NCI-H526 (cell line): ENCODE results near the gene PLCH1.
A peak's percentile ranks its signal among the peaks of the same experiment; 100 is the strongest.

ENCODE experiments used
- DNase-seq, 2 experiments: peaks; one replicate each; lab custom pipeline; 2025; lab: John Stamatoyannopoulos, UW

The PLCH1 gene

DNA sequence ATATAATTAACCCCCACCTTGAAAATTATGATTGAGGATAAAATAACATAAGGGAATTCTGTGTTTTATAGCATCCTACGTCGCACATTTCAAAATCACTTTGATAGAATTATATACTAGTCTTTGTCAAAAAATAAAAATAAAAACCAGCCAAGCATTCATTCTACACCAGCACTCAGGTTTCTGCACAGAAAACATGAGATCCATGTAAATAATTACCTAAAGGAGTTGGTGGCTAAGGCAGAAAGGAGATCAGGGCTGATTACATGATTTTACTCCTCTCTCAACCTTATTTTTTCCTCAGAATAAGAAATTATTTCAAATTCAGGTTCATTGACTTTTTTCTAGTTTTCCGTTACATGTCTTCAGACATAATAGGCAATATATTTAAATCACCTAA, 194.5 kb downstream of the PLCH1 start:
- no peak for DNase-seq

DNA sequence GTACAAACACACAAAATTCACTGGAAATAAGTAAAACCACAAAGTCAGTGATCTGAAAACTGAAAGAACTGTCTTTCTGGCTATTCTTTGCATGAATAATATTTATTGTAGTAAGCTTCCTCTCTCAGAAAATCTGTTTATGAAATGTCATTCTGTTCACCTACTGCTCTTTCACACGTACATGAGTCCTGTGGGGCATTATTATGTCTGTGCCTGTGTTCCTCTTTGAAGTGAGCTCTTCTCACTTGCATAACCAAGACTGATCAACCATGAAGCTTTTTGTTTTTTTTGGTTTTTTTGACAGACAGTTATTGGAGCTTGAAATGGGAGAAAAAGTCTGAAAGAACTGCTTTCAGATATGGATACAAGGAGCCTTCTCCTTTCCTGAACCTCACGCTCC, 195.8 kb downstream of the PLCH1 start:
- DNase-seq: no peak

DNA sequence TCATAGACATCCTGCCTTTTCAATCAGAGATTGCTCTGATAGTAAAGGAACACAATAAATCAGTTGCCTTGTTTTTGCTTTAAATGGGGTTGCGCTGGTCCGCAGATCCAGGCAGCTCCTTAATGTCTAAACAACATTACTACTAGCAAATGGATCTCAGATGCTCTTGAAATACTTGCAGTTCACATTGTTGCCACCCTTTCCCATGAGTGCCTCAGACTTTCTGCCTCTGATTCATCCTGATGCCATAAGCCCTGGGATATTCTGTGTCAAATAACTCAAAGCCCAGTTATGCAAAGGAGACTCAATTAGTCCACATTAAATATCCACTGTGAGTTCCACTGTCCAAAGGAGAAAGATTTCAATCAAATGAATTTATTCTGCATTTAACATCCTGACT, 196.7 kb downstream of the PLCH1 start:
- peak in 1 of 2 experiments; percentile 4 for DNase-seq

DNA sequence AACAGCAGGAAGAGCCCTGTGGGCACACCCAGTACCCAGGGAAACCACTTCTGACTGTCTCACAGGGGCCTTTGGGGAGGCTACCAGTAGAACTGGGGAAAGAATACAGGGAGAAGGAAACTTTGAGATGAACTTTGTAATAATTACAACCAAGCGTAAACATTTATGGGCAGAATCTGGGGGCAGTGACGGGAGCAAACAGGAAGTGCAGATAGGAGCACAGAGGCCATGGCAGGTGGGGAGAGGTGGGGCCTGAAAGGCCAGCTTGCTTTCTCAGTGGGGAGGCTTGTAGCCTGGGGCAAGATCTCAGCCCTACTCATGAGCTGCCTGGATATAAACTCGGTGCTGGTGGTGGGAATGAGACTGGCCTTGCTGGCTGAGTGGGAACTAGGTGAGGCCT, 209.8 kb downstream of the PLCH1 start:
- no peak for DNase-seq

DNA sequence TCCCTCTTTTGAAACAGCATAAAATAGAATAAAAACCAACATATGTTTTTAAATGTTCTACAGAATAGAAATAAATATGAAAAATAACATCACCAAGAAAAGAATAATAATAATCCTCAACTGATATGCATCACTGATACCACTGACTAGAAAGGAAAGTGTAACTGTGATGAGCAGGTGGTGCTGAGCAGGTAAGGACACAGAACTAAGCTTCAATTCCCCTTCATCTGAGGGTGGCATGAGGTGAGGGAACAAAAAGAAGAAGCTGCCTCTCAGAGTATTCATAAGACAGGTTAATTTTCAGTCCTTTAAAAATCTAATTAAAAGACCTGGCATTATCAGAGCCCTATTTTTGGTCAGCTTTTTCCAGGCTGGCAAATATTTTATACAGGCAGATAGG, 216.3 kb downstream of the PLCH1 start:
- DNase-seq: no peak

DNA sequence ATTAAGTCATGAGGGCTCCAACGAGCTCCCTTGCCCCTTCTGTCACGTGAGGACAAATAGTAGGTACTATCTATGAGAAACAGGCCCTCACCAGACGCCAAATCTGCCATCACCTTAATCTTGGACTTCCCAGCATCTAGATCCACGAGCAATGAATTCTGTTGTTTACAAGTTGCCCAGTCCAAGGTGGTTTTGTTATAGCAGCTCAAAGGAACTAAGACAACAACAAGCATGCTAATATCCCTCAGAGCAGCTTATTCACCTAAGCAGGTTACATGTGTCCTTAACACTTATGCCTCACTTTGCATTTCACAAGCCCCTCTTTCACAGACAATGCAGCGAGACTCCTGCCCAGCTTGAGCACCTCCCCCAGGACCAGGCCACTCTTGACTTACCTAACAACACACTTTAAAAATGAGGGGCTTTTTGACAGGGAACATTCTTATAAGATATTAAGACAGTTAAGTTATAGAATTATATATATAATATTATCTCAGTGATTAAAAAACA, 219.5 kb downstream of the PLCH1 start:
- DNase-seq: no peak

DNA sequence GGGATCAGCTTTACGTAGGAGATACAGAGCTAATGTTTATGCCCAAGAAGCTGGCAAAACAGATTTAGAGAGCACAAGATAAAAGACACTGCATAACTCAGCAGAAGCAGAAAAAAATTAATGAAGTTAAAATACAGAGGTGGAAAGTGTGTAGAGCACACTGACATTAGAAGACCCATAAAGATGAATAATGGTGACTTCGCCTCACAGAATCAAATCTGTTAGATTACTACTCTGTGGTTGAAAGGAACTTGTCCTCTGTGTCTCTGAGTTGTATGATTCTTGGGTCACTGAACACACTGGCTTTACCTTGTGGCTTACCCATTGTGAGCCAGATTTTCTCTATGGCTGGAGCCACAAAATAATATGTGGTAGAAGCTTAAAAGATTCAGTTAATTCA, 224.4 kb downstream of the PLCH1 start:
- no peak for DNase-seq

DNA sequence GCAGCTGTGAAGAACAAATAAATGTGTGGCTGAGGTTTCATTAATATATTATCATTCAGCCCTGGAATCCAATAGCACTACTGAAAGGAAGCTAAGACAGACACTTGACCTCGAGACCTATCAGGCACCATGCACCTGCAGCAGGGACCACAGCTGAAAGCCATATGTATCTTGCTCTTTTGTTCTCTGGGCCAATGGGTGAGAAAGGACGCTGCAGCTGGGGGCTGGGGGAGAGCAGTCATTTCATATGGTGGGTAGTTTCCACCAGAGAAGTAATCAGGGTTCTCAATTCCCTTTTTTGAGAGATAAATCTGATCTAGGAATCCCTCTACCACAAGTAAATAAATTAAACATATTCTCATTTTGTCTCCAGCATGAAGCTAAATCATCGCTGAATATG, 225.8 kb downstream of the PLCH1 start:
- DNase-seq: no peak

DNA sequence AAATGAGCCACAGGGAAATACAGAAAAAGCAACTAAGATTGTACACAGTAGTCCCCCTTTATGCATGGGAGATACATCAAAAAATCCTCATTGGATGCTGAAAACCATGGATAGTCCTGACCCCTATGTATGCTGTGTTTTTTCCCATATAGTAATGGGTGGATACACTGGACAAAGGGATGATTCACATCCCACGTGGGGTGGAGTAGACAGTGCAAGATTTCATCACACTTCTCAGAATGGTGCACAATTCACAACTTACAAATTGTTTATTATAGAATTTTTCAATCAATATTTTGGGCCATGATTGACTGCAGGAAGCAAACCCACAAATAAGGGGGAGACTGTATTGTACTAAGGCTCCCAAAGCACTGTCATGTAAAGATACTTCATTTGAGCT, 227.0 kb downstream of the PLCH1 start:
- DNase-seq: no peak

DNA sequence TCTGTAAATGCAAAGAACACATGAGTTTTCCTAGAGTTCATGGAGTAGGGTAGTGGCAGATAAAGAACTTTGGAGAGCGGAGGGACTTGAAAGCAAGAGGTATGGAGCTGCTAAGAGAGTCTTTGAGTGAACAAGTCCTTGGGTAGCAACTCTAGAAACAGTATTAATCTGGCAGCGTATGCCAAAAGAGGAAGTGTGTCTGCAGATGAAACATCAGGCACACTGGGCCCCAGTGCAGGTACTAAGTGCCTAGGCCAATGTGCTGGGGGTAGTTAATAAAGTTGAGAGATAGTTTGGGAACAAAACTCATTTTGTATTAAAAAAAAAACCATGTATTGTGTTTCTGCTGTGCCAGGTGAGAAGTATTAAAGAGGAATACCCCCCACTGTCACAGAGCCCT, 228.4 kb downstream of the PLCH1 start:
- no peak for DNase-seq

DNA sequence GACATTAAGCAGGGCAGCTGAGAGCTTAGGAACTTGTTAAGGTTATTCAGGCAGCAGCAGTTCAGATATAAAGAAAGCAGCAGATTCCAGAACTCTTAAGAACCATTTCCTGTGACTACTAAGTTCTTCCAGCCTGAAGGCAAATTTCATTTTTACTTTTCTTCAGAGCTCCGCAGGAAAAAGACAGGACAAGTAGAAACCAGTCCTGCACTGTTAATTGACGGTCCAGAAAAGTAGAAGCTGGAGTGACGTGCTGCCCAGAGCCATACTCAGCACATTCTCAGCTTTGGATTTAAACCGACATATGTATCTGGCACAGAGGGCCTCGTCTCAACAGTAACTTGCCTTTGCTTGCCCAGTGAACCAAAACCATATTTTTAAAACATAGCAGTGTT, 232.0 kb downstream of the PLCH1 start:
- no peak for DNase-seq

DNA sequence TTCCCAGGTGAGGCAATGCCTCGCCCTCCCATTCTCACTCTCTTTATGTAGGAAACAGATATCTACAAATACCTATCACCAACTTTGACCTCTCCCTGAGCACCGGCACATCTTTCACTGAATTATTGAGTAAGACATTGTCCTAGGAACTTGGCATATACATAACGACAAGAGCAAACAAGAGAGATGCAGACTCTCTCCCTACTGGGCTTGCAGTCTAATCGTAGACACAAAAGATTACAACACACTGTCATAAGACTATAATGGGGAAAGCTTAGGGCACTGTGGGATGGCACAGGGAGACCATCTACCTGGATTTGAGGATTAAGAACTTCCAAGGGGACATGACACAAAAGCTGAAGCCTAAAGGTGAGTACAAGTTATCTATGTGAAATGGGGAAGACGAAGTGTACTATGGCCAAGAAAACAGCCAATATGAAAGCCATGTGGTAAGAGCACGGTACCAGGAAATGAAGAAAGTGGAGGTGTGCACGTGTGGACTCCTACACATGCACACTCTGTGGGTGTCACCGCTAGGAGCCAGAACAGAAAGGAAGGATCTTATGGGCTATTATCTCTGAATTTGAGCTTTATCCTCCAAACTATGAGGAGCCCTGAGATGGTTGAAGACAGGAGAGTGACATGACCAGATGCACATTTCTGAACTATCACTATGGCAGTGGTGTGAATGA, 232.6 kb downstream of the PLCH1 start:
- DNase-seq: no peak

DNA sequence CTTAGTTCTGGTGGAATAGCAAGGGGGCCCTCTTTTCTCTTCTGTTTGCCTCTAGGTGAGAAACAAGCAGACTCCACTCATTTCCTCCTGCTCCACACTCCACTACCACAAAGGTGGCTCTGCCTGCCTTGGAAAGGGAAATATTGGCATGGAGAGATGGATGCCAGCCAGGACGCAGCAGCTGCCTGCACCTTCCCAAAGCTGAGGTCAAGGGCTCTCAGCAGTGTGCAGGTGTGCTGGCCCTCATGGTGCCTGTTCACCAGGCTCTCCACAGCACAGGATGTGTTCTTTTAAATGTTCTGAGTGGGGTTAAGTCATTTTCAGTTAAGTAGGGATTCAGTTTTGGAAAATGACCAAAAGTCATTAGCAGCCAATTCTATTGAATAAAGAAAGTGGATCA, 240.2 kb downstream of the PLCH1 start:
- no peak for DNase-seq

DNA sequence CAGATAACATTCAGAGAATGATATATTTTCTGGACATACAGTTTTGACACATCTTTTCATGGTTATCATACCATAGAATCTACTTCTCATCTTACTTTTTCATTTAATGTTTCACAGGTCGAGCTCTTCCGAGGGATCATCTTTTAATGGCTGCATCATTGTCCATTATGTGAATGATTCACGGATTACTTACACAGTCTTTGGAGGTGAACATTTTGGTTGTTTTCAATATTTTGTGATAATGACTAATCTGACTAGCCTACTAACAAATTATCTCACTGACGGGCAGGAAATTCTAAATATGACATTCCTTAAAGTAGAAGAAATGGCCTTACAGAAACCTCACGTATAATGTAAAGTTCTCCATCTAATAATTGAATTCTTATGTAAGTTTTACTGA, 242.2 kb downstream of the PLCH1 start:
- DNase-seq: no peak

DNA sequence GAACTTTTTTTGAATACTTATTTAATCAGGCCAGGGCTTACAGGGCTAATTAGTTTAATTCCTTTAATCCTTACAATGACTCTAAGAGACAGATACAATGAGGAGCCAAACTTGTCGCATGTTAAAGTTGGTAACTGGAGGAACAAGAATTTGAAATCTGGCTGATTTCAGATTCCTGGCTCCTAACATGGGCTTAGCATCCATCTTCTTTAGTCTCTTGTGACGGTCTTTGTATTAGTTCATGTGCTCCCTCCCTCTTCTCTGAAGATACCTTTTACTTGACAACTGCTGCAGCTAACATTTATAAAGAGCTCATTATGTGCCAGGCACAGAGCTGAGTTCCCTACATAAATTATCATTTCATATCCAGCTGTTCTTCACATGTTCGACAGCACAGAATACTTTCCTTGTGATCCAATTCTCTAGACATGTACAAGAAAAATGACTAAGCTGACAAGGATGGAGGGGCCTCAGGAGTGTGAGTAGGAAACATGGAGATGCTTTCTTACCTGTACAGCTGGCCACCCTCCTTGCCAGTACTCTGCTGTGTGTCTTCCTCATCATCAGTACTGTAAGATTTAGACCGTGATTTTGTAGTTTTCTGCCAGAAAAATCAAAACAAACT, 244.6 kb downstream of the PLCH1 start:
- no peak for DNase-seq

DNA sequence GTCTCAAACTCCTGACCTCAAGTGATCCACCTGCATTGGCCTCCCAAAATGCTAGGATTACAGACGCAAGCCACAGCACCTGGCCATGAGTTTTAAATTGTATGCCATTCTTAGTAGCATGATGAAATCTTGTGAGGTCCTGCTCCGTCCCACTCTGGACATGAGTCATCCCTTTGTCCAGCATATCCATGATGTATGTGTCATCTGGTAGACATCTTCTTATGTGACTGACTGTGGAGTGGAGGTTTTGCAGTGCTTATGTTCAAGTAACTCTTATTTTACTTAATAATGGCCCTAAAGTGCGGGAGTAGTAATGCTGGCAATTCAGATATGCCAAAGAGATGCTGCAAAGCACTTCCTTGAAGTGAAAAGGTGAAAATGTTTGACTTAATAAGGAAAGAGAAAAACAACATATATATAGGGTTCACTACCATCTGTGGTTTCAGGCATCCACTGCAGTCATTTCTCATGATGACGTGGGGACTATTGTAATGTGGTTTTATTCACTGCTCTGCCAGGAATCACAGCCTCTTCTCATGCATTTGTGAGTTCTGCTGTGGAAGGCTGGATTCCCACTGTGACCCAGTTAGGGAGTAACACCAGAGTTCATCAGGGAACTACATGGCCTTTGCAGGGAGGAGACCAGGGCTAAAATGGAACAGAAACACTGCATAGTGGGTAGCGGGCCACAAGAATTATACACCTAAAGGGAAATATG, 246.8 kb downstream of the PLCH1 start:
- DNase-seq: no peak

DNA sequence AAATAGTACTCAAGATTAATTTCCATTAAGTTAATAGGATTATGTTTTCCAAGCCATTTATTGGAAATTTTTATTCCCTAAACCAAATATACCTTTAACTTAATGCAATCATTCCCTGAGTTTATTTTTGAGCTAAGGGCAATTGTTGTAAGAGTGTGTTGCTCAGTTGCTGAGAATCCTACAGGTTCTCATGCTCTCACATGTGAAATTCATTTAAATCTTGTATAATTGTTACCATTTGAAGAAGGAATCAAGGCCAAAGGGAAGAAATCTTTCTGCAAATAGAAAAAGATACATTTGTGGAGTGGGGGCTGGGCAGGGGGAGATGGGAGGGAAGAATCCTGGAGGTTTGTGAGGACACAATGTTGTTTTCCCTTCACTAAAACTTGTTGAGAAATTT, 248.7 kb downstream of the PLCH1 start:
- DNase-seq: no peak

DNA sequence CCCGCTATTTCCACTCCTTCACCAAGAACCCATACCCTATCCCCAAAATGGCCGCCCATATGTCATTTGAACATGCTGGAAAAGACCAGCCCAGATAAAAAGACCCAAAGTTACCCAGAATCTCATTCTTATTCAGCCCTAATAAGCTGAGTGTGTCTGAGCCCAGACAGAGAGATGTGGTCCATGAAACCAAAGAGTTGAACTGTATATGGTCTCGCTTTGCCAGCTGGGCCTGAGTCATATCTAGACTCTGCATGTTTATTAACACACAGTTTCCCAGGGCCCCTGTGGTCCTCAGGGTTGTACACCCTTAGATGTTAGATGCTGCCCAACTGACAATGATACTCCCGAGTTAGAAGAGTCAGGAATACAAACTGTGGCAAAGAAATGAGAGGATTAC, 249.5 kb downstream of the PLCH1 start:
- no peak for DNase-seq

DNA sequence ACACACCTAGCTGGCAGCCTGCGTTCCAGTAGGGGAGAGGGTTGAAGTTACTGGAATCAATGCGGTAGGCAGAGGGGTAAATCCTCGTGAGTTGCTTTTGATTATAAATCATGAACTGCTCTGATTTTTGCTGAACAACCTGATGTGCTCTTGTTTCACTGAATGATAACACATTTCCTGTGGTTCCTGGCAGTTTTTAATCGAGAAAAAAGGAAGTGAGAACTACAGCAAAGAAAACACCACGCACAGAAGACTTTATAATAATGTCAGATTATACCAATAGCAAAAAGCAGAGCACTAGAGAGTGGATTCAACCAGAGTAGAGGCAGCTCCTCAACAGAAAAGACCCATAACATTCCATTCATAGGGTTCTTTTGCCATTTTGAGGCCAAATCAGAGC, 250.5 kb downstream of the PLCH1 start:
- no peak for DNase-seq

DNA sequence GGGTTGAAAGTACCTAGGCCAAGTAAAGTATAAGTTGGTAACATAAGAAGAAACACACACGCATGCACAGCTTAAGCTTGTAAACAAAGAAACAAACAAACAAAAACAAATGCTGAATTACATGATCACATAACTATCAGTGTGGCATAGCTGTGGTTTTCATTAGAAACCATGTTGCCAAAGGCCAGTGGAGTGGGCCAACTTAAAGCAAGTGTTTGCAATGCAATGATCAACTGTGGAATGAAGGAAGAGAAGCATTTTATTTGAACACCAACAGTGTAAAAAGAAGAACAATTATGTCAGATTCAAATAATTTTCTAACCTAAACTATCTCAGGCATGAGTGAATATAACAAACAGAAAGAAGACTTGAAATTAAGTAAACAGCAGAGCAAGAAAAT, 252.0 kb downstream of the PLCH1 start:
- DNase-seq: no peak

DNA sequence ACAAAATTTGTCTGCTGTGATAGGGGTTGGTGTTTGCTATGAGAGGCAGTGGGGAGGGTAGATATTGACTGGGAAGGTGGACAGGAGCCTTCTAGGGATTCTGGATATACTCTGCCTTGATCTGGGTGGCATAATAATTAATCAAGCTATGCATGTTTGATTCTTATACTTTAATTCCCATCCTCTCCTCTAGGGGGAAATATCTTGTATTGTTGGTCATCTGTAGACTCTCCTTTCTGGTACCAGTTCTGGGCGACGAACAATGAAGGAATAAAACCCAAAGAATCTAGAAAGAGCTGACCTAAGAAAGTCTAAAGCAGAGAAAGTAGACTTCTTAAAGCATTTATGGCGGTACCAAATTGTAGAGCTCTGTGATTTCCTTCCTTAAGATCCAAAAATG, 253.2 kb downstream of the PLCH1 start:
- peak in 1 of 2 experiments; percentile 10 for DNase-seq

DNA sequence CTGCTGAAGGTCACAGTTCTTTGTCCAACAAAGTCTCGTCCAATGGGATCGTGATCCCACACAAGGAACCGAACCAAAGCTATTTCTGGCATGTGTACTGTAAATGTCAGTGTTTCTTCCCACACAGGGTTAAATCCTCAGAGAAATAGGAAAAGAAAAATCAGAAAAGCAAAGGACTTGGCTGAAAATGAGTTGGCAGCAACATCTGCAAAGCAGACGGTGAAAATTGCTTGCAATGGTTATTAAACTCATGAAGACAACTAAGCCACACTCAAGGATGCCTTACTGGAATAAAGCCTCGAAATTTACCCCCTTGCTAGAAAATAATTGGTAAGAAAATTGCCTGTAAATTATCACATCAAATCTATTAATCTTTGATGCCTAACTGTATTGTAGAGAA, 256.2 kb downstream of the PLCH1 start:
- DNase-seq: no peak

DNA sequence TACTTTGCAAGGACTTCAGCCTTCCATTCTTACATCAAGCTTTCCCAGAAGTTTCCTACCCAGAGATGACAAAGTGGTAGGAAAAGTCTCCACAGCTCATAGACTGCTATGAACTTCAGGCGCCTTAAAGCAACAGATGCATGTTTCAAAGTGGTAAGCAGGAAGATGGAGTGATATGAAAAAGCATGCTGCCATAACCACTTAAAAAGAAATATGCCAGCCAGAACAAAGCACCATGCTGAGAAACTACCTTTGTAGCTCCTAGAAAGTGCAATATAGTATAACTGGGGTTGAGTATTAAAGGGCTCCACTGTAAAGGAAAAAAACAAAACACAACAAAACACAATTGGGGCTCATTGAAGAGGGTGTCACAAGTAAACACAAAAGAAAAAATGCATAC, 259.0 kb downstream of the PLCH1 start:
- no peak for DNase-seq
